HG03439 (cell line): ENCODE data around the gene CRELD2.
"Not testable (repeated sequence)": the region's sequence is repeated elsewhere in the genome, so short reads cannot be mapped to it uniquely, and the experiment has no call there.

Experiments
- ATAC-seq: cut with Tn5 transposase; IDR thresholded peaks from one replicate; pipeline ENCODE4 v1.9.1; 2021; ENCODE audit warnings: mild to moderate bottlenecking, moderate library complexity; ENCODE audit not compliant: unreplicated experiment

The CRELD2 gene

GRCh38 chr22:49943405-49943765 is 25.0 kb downstream of the CRELD2 start:
- no peak for ATAC-seq

DNA sequence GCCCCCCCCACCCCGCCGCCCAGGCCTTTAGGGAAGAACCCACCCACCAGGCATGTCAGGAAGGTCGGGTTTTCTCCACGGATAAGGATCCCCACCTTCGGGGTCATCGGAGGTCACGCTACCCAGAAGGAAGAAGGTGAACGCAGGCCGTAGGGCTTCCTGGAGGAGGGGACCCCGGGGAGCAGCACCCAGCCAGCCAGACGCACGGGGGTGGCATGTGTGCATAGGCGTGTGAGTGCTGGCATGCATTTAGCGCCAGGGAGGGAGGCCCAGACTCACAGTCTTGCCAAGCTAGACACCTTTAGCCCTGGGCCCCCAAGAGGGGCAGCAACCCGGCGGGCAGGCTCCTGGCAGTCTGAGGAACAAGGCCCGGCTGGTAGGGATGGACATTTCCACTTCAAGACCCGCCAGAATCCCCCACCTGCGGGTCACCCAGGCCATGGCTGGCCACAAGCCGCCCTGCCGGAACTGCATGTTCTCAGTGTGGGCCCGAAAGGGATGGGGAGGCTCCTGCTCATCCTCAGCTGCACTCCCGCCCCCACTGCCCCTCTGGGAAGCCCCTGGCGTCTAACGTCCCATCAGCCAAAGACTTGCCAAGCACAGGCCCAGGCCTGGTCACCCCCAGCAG is 25.5 kb downstream of the CRELD2 start:
- ATAC-seq = no peak

DNA sequence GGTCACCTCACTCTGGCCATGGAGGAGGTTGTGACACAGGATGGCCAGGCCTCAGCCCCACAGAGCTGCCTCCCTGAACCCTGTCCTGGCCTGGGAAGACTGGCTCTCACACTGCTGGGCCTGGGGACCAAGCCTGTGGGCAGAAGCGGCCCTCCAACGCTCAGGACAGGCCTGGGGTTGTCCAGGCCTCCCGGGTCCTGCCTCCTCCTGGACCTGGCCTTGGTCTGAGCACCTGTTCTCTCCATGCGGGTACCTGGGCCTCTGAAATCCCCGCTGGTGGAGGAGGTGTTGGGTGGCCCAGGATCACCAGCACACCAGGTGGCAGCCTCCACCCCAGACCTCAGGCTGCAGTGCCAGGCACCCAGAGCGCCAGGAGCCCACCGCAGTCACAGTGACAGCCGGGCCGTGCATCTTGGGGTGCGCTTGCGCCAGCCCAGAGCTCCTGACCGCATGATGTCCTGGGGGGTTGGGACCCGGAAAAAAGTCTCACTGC is 26.0 kb downstream of the CRELD2 start:
- no peak for ATAC-seq

DNA sequence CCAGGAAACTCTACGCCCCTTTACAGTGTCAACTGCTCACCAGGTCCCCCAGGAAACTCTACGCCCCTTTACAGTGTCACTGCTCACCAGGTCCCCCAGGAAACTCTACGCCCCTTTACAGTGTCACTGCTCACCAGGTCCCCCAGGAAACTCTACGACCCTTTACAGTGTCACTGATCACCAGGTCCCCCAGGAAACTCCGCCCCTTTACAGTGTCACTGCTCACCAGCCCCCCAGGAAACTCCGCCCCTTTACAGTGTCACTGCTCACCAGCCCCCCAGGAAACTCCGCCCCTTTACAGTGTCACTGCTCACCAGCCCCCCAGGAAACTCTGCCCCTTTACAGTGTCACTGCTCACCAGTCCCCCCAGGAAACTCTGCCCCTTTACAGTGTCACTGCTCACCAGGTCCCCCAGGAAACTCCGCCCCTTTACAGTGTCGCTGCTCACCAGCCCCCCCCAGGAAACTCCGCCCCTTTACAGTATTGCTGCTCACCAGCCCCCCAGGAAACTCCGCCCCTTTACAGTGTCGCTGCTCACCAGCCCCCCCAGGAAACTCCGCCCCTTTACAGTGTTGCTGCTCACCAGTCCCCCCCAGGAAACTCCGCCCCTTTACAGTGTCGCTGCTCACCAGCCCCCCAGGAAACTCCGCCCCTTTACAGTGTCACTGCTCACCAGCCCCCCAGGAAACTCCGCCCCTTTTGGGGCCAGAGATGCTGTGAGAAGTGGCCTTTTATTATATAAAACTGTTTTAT is 26.8 kb downstream of the CRELD2 start:
- ATAC-seq = not testable (repeated sequence)

- ATAC-seq = no peak
Observed at GRCh38 chr22:49946612-49947295, 28.3 kb downstream of the CRELD2 start.

- ATAC-seq = no peak
Observed at GRCh38 chr22:49947296-49947622, 28.8 kb downstream of the CRELD2 start.

- no peak for ATAC-seq
Observed at GRCh38 chr22:49948116-49948957, 29.9 kb downstream of the CRELD2 start.

DNA sequence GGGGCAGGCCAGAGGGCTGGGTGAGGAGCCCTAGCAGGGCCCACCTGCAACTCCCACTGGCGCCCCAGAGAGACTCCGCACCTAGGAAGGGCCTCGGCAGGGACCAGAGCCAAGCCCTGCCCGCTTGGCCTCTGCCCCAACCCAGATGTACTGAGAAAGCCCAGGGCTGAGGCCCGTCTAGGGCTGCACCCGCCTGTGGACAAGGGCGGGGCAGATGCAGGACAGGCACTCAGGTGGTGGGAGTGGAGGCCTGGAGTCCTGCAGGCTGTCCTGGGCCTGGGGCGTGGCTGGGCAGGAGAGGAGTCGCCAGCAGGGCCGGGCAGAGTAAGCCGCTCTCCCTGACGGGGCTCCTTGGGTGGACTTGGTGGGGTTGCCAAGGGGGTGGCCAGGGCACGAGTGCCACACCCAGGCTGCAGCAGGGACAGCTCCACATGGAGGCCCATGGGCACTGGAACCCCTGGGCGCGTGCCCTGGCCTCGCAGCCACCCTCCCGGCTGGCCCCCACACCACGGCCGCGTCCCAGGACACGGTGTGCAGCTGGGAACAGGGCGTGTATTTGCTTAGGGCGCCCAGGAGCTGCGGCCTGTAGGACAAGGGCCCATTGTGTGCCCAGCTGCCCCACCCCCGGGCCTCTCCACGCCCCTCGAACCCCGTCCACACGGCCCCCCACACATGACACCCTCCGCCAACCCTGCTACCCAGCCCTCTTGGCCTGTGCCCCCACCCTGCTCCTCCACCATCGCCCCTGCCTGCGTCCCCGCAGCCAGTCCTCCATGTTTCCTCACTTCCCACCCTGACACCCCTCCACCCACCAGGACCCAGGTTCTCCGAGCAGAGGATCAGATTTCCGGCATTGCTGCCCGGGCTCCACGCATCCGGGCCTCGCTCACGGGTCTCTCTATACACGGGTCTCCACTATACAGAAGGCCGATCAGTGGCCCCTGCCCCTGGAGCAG is 30.8 kb downstream of the CRELD2 start:
- no peak for ATAC-seq

DNA sequence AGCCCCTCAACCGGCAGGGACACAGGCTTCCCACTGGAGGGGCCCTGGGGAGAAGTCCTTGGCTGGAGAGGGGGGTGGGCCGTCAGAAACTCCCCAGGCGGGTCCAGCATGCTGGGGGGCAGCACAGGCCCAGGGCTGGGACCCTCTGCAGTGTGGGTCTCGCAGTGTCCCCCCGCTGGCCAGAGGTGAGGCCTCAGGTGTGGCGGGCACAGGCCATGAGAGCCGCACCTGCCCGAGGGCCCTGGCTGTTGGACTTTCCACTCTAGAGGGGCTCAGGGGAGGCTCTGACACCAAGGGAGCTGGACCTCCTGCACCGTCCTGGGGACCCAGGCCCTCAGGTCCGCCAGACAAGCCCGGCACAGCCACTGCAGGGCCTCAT is 31.5 kb downstream of the CRELD2 start:
- ATAC-seq = no peak

GRCh38 chr22:49950396-49950994 is 32.1 kb downstream of the CRELD2 start:
- ATAC-seq = no peak

DNA sequence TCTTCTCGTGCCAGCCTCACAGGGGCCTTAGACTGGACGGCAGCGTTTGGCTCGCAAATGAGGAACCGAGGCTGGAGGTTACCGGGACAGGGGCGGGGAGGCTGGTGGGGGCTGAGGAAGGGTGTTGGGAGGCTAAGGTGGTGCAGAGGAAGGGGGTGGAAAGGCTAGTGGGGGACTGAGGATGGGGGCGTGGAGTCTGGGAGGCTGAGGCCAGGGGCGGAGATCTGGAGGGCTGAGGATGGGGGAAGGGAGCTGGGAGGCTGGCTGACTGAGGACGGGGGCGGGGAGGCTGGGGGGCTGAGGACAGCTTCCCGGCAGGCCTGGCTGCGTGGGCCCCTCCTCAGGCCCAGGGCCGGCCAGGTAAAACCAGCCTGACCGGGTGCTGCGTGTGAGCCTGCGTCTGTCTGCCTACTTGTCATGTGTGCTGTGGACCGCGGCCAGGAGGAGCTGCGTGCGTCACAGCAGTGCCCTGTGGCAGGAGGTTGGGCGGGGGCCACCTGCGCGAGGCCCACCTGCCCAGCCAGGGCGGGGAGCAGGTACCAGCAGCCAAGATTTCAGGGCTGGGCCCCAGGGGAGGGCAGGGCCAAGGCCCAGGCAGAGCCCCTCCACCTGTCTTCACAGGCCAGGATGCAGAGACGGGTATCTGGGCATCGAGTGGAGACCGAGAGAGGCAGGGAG is 32.7 kb downstream of the CRELD2 start:
- no peak for ATAC-seq

GRCh38 chr22:49951678-49951985 is 33.2 kb downstream of the CRELD2 start:
- no peak for ATAC-seq

DNA sequence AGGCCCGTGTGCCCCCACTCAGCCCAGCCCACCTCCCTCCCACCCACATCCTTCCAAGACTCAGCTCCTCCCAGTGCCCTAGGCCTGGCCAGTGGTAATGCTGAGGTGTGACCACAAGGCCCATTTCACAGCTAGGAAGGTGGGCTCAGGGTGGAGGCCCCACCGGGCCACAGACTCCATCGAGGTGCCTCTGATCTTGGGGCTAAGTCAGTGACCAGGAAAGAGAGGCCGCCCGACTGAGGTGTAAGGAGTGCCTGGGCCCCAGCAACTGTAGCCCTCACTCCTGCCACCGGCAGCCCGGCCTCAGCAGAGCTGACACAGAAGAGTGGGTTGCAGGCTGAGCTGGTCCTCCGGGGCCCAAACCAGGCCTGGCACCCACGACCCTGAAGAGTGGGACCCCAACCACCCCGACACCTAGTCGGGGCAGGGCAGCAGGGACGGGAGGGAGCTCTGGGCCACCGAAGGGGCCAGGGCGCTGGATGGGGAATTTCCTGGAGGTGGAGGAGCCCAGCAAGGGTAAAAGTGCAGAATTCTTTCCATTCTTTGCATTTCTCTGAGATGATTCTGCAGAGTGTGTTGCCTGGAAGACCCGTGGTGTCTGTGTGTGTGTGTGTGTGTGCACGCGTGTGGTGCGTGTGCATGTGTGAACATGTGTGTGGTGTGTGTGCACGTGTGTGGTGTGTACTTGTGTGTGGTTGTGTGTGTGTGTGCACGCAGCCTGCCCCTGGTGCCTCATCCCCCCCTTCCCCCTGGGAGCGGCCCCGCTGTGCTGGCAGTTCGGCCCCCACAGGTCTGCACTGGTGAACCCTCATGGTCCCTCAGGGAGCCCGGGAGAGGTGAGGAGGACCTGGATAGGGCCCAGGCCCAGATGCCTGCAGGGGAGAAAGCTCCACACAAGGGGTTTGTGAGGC is 33.8 kb downstream of the CRELD2 start:
- no peak for ATAC-seq

DNA sequence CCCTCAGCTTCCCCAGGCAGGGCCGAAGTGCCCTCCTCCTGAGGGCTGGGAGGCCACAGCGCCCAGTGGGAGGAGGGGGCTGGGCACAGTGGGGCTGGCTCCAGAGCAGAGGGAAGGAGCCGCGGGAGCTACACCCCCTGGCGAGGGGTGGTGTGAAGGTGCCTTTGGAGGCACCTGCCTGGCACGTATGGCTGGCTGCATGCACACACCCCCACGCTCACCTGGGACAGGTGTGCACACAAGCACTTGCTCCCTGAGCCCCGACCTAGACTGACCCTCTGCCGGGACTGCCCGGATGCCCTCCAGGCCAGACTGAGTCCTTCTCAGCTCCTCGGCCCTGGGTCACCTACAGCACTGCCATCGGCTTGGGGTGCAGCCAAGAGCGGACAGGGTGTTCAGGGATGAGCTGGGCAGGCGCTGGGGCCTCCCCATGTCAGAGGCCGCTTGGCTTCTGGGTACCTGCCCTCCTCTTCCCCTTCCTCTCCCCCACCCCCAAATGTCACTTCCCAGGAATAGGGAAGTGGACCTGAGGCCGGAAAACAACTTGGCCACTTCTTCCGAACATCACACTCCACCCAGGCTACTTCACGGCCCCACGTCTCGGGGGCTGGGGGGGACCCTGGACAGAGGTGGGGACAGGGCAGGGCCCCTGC is 34.7 kb downstream of the CRELD2 start:
- ATAC-seq = no peak

- no peak for ATAC-seq
Observed at GRCh38 chr22:49953680-49954344, 35.4 kb downstream of the CRELD2 start.

DNA sequence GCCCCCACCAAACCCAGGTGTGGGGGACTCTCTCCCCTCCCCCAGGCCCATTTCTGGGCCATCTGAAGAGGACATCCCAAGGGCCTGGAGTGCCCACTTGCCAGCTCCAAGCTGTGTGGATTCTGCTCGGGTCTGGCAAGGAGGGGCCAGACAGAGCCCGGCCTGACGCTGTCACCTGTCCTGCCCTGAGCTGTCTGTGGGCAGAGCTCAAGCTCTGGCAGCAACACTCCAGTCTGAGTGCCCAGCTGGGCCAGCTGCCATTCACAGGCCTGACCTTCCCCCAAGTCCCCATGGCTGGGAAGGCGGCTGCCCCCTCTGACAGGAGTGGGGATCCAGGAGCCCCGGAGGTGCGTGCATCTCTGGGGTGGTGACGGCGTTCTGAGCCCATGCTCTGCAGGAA is 35.9 kb downstream of the CRELD2 start:
- ATAC-seq = no peak

- ATAC-seq = no peak
Observed at GRCh38 chr22:49954991-49955580, 36.7 kb downstream of the CRELD2 start.
